Right cardiac atrium (tissue), 5 donors: ENCODE data around the gene ZNF543. TPM values are rescaled to one million over a fixed set of nuclear protein-coding genes. Genes with fewer than 3 reads are reported as not detected.

Experiments
- ATAC-seq, 2 donors: fragments of 200-7000 bp; cut with Tn5 transposase; one replicate each; pipeline versions ENCODE4 v1.8.0 to v1.9.1; 2020; ENCODE audit warnings: moderate library complexity in 2 of 2, mild to moderate bottlenecking in 1 of 2
- DNase-seq, 3 donors: peaks; one replicate each; pipeline ENCODE4 v3.0.0-alpha.2; 2020
- H3K27ac ChIP-seq: one replicate; pipeline ENCODE4 v1.5.1; 2013; ENCODE audit warnings: mild to moderate bottlenecking, low read length, control low read depth, moderate library complexity
- H3K27me3 ChIP-seq: one replicate; pipeline ENCODE4 v1.6.1; 2013; ENCODE audit not compliant: control insufficient read depth, insufficient read depth
- H3K4me1 ChIP-seq: one replicate; pipeline ENCODE4 v1.6.1; 2013; ENCODE audit warnings: low read length; ENCODE audit not compliant: control insufficient read depth, insufficient read depth
- H3K4me3 ChIP-seq: one replicate; pipeline ENCODE4 v1.5.1; 2013; ENCODE audit warnings: low read length, control low read depth
- H3K9me3 ChIP-seq: one replicate; pipeline ENCODE4 v1.6.1; 2013; ENCODE audit warnings: low read length; ENCODE audit not compliant: control insufficient read depth
- WGBS: extraction: QIAGEN DNeasy Blood & Tissue Kit; methylation state at CpG from one replicate; pipeline ENCODE4 v1.1.7; 2013; 5-methylcytosine and 5-hydroxymethylcytosine counted together
- intact Hi-C, 4 donors: fragments of 100-400 bp; cut with DNase I; formaldehyde crosslinking; loops; one replicate each; pipeline versions ENCODE4 v1.11.0 to v1.14.0; 2022 to 2023
- polyA plus RNA-seq: library from polyadenylated mRNA; stranded (reverse); fragments of 200-250 nt; gene quantifications from one replicate; pipeline ENCODE4 v1.2.3, GENCODE V29; 2013
- total RNA-seq, 4 donors: library from RNA; stranded (reverse); fragmentation: NEBNext Ultra II Directional; extraction: Animal tissue kit (Norgen Biotek cat#: 25700); gene quantifications; one replicate each; pipeline ENCODE4 v1.2.1, GENCODE V29; 2021
- donor health status: healthy with polysubstance abuse.
- donor health status: DM: no; HTN: yes; CAD: no.
- donor health status: DM: no; HTN: no; CAD: no.
- donor health status: DM: no; HTN: yes; CAD: no; lungs with severe emphysema.
- donor health status: DM: yes; HTN: yes; CAD: no.

The ZNF543 gene
- total and polyA plus RNA-seq, 5 donors, result 2.1 to 7.6 (median 6.2) TPM

DNA sequence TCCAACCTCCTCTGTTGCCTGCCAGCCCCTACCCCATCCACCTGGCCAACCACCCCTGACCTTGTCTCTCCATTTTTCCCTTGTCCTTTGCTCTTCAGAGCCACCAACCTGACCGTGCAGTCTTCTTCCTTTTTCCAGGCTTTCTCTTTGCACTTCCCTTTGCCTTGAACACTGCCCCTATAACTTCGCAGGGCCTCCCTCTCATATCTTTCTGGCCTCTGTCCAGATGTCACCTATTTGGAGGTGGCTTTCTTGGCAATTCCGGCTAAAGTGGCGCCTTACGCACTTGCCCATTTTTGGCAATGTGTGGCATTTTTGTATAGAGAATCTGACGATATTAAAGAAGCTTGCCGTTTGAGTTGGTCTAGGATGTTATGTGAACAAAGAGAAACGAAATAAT, 844 bp downstream of the ZNF543 start:
- DNase-seq (no peak), ATAC-seq (no peak)
- Histone ChIP-seq H3K4me3 (peak overlapping the region; percentile 73), H3K27ac (peak overlapping the region; percentile 50), H3K4me1 (no peaks in the 10 kb centered on the region), H3K27me3 (no peaks in the 10 kb centered on the region), H3K9me3 (no peaks in the 10 kb centered on the region)
- WGBS, result 28% methylated on average over 8 of the region's 8 CpGs
- intact Hi-C loops, result no loop called here

DNA sequence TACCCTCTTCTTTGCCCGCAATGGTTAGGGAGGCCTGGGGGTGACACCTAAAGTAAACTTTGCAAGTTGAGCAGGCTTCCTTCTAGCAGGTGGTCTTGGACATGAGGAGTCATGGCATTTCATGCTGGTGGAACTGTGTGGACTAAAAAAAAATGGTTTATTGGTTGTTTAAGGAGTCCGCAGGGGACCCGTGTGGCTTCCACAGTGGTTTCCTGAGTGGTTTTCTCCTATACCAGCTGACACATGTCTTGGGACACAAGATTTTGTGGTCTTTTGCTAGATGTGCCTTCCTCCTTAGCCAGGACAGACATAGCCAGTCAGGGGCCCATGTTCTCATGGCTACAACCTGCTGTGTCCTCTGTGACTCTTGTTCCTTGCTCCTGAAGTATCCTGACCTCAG, 1.5 kb downstream of the ZNF543 start:
- no peaks in the 10 kb centered on the region for H3K9me3 ChIP-seq
- WGBS, result 69% methylated on average over 3 of the region's 3 CpGs
- no peak for DNase-seq
- ATAC-seq, result no peak
- intact Hi-C loops, result no loop called here
- no peaks in the 10 kb centered on the region for H3K27me3 ChIP-seq
- H3K27ac ChIP-seq, result no peak overlapping the region
- no peaks in the 10 kb centered on the region for H3K4me1 ChIP-seq
- H3K4me3 ChIP-seq, result peak overlapping the region; percentile 73

DNA sequence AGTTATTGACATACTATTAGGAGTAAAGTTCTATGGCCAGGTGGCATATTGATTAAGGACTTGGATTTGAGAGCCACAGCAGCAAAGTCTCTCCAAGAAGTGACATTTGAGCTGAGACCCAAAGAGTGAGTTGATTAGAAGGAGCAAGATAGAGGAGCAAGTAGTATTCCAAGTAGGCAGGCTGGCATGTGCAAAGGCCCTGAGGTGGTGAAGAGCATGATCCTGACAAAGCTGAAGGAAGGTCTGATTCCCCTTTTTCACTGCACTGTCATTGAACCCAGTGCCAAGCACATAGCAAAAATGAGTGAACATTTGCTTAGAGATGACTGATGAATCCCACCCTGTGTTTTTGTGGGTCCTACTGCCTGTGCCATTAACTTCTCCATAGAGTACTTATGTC, 4.7 kb downstream of the ZNF543 start:
- Histone ChIP-seq H3K9me3 (peaks cover 3% of the 10 kb centered on the region), H3K27me3 (no peaks in the 10 kb centered on the region), H3K4me1 (no peaks in the 10 kb centered on the region), H3K4me3 (no peak overlapping the region), H3K27ac (no peak overlapping the region)
- no peak for ATAC-seq
- DNase-seq, result no peak
- intact Hi-C loops, result no loop called here

DNA sequence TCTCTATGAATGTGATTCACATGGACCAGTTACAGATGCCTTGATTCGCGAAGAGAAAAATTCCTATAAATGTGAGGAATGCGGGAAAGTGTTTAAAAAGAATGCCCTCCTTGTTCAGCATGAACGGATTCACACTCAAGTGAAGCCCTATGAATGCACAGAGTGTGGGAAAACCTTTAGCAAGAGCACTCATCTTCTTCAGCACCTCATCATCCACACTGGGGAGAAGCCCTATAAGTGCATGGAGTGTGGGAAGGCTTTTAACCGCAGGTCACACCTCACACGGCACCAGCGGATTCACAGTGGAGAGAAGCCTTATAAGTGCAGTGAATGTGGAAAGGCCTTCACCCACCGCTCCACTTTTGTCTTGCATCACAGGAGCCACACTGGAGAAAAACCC, 7.7 kb downstream of the ZNF543 start:
- no peak for ATAC-seq
- Histone ChIP-seq H3K9me3 (peaks cover 3% of the 10 kb centered on the region), H3K4me3 (no peak overlapping the region), H3K4me1 (no peaks in the 10 kb centered on the region), H3K27me3 (no peaks in the 10 kb centered on the region), H3K27ac (no peak overlapping the region)
- DNase-seq, result no peak
- intact Hi-C loops, result no loop called here
- WGBS, result 95% methylated on average over 8 of the region's 8 CpGs

DNA sequence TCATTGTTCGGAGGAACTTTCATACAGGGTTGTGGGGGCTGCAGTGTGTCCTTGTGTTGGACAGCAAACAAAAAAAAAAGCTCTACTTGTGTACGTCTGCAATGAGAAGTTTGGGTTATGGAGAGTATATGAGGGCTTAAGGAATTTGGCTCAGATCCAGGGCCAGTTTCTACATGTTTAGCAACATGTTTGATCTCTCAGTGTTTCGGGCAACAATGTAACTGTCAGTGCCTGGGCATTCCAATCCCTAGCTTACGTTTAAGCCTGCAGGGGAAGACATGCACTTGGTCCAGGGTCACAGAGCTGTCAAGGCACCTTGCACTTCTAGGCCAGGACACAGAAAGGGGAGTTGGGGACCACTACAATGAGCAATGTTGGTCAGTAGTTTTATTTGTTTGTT, 13.9 kb downstream of the ZNF543 start:
- Histone ChIP-seq H3K4me3 (no peak overlapping the region), H3K27me3 (no peaks in the 10 kb centered on the region), H3K9me3 (no peaks in the 10 kb centered on the region), H3K27ac (no peak overlapping the region), H3K4me1 (peaks cover 5% of the 10 kb centered on the region)
- DNase-seq (no peak), ATAC-seq (peak in 1 of 2 donors; percentile 16)
- intact Hi-C loops, result no loop called here
- WGBS, result 84% methylated on average over 4 of the region's 4 CpGs

DNA sequence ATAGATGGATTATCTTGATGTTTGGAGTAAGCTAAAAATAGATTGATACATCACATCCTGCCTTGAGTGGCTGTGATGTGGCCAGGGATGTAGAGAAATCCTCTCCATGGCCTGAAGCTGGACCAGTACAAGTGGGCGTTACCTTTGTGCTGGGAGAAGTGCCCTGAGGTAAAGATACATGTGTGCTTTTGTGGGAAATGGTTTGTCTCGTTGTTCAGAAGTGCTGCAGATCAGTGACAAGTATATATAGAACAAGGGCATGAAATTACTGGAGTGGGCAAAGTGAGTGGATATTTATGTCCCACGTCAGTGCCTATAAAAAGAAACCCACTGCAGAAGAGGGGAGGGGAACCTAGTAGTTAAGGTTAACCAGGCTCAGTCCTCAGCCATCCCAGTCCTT, 18.6 kb downstream of the ZNF543 start:
- Histone ChIP-seq H3K27ac (peak overlapping the region; percentile 79), H3K27me3 (no peaks in the 10 kb centered on the region), H3K4me1 (peaks cover 5% of the 10 kb centered on the region), H3K9me3 (no peaks in the 10 kb centered on the region), H3K4me3 (no peak overlapping the region)
- intact Hi-C loops, result no loop called here
- 43% methylated on average over 3 of the region's 3 CpGs for WGBS
- peak; percentile 80 to 83 for ATAC-seq
- DNase-seq, result no peak

DNA sequence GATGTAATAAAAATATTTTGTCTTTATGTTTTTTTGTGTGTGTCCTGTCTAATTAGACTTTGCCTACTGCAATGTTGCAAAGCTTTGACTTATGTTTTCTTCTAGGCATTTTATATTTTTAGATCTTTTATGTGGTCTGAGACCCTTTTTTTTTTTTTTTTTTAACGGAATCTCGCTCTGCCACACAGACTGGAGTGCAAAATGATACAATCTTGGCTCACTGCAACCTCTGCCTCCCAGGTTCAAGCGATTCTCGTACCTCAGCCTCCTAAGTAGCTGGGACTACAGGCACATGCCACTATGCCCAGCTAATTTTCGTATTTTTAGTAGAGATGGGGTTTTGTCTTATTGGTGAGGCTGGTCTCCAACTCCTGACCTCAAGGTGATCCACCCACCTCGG, 22.3 kb downstream of the ZNF543 start:
- no peak overlapping the region for H3K4me3 ChIP-seq
- ATAC-seq (no peak), DNase-seq (no peak)
- no peaks in the 10 kb centered on the region for H3K27me3 ChIP-seq
- H3K9me3 ChIP-seq, result no peaks in the 10 kb centered on the region
- H3K27ac ChIP-seq, result no peak overlapping the region
- WGBS, result 75% methylated on average over 6 of the region's 6 CpGs
- H3K4me1 ChIP-seq, result peaks cover 5% of the 10 kb centered on the region
- intact Hi-C loops, result no loop called here

DNA sequence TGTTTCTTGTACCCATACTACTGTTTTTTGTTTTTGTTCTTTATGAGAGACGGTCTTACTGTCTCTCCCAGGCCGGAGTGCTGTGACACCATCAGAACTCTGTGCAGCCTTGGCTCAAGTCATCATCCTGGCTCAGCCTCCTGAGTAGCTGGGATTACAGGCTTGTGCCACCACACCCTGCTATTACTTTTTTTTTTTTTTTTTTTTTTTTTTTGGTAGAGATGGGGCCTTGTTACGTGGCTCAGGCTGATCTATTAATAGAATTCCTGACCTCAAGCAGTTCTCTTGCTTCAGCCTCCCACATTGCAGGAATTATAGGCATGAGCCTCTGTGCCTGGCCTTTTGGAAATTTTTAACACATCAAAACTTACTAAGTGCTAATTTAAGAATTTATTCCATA, 27.9 kb downstream of the ZNF543 start:
- Histone ChIP-seq H3K27ac (no peak overlapping the region), H3K9me3 (no peaks in the 10 kb centered on the region), H3K4me3 (no peak overlapping the region), H3K27me3 (no peaks in the 10 kb centered on the region), H3K4me1 (peaks cover 12% of the 10 kb centered on the region)
- ATAC-seq, result no peak
- DNase-seq, result no peak
- intact Hi-C loops, result no loop called here
- 66% methylated on average over 3 of the region's 3 CpGs for WGBS

DNA sequence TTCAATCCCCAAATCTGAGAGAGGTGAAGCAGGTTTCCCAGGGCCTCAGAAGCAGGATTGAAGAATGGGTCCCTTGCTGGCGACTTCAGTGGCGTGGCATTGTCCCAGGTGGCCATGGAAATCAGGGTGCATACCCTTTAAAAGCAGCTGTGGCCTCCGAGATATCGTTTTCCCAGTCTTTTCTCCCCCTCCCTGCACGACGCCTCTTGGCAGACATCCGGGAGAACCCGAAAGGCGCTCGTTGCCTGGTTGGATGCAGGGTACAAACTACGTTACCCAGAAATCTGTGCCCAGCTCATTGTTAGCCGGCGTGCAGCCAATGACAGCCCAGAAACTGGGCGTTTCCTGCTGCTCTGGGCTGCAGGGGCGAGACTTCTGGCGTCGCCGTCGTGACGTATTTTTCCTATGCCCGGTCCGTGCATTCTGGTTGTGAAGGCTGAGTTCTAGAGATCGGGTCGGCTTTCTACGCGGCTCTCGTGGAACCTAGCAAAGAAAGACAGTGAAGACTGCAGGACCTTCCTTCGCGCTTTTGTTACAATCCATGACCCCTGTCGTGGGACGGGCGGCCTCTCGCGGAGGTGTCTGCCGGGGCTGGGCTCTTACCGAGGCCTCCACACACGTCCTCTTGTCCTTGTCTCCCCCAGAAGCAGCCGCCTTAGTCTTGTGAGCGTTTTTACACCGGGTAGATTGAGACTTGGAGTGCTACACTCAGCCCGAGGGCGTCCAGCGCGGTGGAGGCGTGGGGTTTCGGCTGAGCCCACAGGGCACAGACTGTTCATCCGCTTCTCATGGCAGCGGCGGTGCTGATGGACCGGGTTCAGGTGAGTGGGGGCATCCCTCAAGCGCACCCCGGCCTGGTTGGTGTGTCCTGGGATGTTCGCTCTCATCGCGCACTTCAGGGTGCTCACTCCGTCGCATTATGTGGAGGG, 30.9 kb downstream of the ZNF543 start, which contains the start of gene ZNF304:
TSS of gene ZNF304 (plus strand) at position 395 of the 929 bp plus-strand sequence. CDS start at position 789, 394 bp downstream.
- intact Hi-C loops, result no loop called here
- peak; percentile 96 to 98 (median 97) for DNase-seq
- Histone ChIP-seq H3K27me3 (no peaks in the 10 kb centered on the region), H3K4me3 (peak within 1 kb of the TSS; percentile 84), H3K4me1 (peaks cover 15% of the 10 kb centered on the region), H3K27ac (peak within 1 kb of the TSS; percentile 92), H3K9me3 (peaks cover 4% of the 10 kb centered on the region)
- WGBS, result under 1% methylated on average over 57 of the region's 57 CpGs
- ATAC-seq, result peak; percentile 98 to 99

DNA sequence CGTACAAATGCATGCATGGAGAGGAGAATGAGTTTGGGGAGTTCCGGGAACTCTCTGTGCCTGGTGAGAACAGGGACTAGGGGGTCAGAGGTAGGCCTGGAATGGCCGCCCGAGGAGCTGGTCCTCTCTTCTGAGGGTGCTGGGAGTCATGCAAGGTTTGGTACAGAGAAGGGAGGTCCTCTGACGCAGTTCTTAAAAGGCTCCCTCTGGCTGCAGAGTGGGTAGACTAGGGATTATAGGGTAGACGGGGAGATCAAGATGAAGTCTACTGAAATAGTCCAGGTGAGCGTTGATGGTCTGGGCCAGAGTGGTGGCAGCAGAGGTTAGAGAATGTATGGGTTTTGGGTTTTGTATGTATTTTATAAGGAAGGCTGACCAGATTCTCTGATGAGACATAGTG, 31.6 kb downstream of the ZNF543 start:
- intact Hi-C loops, result no loop called here
- Histone ChIP-seq H3K4me1 (peaks cover 15% of the 10 kb centered on the region), H3K27me3 (no peaks in the 10 kb centered on the region), H3K27ac (peak overlapping the region; percentile 78), H3K4me3 (peak overlapping the region; percentile 84), H3K9me3 (peaks cover 4% of the 10 kb centered on the region)
- WGBS, result 16% methylated on average over 7 of the region's 7 CpGs
- no peak for DNase-seq
- ATAC-seq, result peak in 1 of 2 donors; percentile 2

DNA sequence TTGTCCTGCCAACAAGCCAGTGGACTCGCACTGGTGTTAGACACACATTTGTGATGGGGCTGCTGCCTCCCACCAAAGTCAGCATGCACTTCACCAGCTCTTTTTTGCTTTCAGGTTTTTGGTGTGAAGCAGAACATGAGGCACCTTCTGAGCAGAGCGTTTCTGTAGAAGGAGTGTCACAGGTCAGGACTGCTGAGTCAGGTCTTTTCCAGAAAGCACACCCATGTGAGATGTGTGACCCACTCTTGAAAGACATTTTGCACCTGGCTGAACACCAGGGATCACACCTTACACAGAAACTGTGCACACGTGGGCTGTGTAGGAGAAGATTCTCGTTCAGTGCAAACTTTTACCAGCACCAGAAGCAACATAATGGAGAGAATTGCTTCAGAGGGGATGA, 35.6 kb downstream of the ZNF543 start:
- Histone ChIP-seq H3K27ac (no peak overlapping the region), H3K27me3 (no peaks in the 10 kb centered on the region), H3K4me3 (no peak overlapping the region), H3K4me1 (peaks cover 15% of the 10 kb centered on the region), H3K9me3 (peaks cover 4% of the 10 kb centered on the region)
- ATAC-seq (no peak), DNase-seq (no peak)
- intact Hi-C loops, result no loop called here
- 93% methylated on average over 4 of the region's 4 CpGs for WGBS
